Caco-2 (cell line): ENCODE measurements around the gene RASGRF1. TPM values are rescaled to one million over a fixed set of nuclear protein-coding genes. Genes with fewer than 3 reads are reported as not detected.

Experiments
- BruUV-seq: library from RNA; stranded (reverse); fragments of 400-500 nt; replicated peaks from 2 replicates; lab custom pipeline; 2021; lab: Mats Ljungman, UMichigan
- CTCF ChIA-PET: fragments of 300-600 bp; sonication (Branson Sonifier 250); formaldehyde crosslinking; loops from one replicate; lab custom pipeline; 2022; ENCODE audit warnings: antibody characterized with exemption; lab: Charles Lee
- POLR2A ChIA-PET: fragments of 300-600 bp; sonication (Branson Sonifier 250); formaldehyde crosslinking; loops from one replicate; lab custom pipeline; 2022; ENCODE audit warnings: antibody characterized with exemption; lab: Charles Lee
- DNase-seq, 2 experiments: peaks; one replicate each; pipeline versions ENCODE4 v3.0.0 to v3.0.0-alpha.2; 2020 to 2022
- H3K27me3 ChIP-seq: replicated peaks from 2 replicates; pipeline ENCODE4 v1.6.0; 2011; ENCODE audit warnings: low read length; ENCODE audit not compliant: control insufficient read depth, insufficient read depth
- H3K36me3 ChIP-seq: 2 replicates; pipeline ENCODE4 v1.5.1; 2011; ENCODE audit warnings: low read length; ENCODE audit not compliant: control insufficient read depth, insufficient read depth
- H3K4me1 ChIP-seq: fragments of 250-450 bp; sonication (Bioruptor Pico); 2 replicates; pipeline ENCODE4 v1.5.1; 2020; ENCODE audit warnings: mild to moderate bottlenecking
- H3K4me3 ChIP-seq: 2 replicates; pipeline ENCODE4 v1.5.1; 2011; ENCODE audit warnings: low read depth, mild to moderate bottlenecking, control low read depth, low read length
- H3K9me3 ChIP-seq: fragments of 250-450 bp; sonication (Bioruptor Pico); 2 replicates; pipeline ENCODE4 v1.5.1; 2020; ENCODE audit warnings: mild to moderate bottlenecking, moderate library complexity
- H3K27ac Mint-ChIP-seq: one replicate; pipeline ENCODE4 v1.8.0; 2022; ENCODE audit warnings: mixed read lengths; ENCODE audit not compliant: unreplicated experiment
- H3K27me3 Mint-ChIP-seq: one replicate; pipeline ENCODE4 v1.8.0; 2022; ENCODE audit warnings: mixed read lengths; ENCODE audit not compliant: insufficient read depth, unreplicated experiment
- H3K36me3 Mint-ChIP-seq: one replicate; pipeline ENCODE4 v1.8.0; 2022; ENCODE audit warnings: mild to moderate bottlenecking, mixed read lengths; ENCODE audit not compliant: insufficient read depth, unreplicated experiment
- H3K4me1 Mint-ChIP-seq: one replicate; pipeline ENCODE4 v1.8.0; 2022; ENCODE audit warnings: low read depth, mixed read lengths; ENCODE audit not compliant: unreplicated experiment
- H3K4me3 Mint-ChIP-seq: one replicate; pipeline ENCODE4 v1.8.0; 2022; ENCODE audit warnings: mild to moderate bottlenecking, moderate library complexity, mixed read lengths; ENCODE audit not compliant: unreplicated experiment
- H3K9me3 Mint-ChIP-seq: one replicate; pipeline ENCODE4 v1.8.0; 2022; ENCODE audit warnings: mixed read lengths; ENCODE audit not compliant: unreplicated experiment
- intact Hi-C: fragments of 100-400 bp; cut with micrococcal nuclease; formaldehyde crosslinking; loops from one replicate; pipeline ENCODE4 v1.10.0; 2022; ENCODE audit not compliant: unreplicated experiment
- total RNA-seq: library from RNA; stranded (reverse); gene quantifications from 2 replicates; pipeline ENCODE4 v1.2.3, GENCODE V29; 2022
- TF ChIP-seq, protein P1 (sequence below), 2 experiments: fragments of 200-600 bp in 1 of 2; IDR thresholded peaks; 1 replicate in 1 of 2; 2 replicates in 1 of 2; pipeline versions ENCODE4 v1.5.1 to v1.8.0; 2011 to 2022; ENCODE audit warnings: antibody characterized with exemption in 1 of 2, control low read depth in 1 of 2, inconsistent platforms in 1 of 2, low read depth in 1 of 2, low read length in 1 of 2, mild to moderate bottlenecking in 1 of 2, moderate library complexity in 1 of 2; ENCODE audit not compliant: insufficient read depth in 1 of 2, severe bottlenecking in 1 of 2, unreplicated experiment in 1 of 2

Gene RASGRF1
- total RNA-seq, 1 experiment from 2014 or later: 0.57 TPM

DNA sequence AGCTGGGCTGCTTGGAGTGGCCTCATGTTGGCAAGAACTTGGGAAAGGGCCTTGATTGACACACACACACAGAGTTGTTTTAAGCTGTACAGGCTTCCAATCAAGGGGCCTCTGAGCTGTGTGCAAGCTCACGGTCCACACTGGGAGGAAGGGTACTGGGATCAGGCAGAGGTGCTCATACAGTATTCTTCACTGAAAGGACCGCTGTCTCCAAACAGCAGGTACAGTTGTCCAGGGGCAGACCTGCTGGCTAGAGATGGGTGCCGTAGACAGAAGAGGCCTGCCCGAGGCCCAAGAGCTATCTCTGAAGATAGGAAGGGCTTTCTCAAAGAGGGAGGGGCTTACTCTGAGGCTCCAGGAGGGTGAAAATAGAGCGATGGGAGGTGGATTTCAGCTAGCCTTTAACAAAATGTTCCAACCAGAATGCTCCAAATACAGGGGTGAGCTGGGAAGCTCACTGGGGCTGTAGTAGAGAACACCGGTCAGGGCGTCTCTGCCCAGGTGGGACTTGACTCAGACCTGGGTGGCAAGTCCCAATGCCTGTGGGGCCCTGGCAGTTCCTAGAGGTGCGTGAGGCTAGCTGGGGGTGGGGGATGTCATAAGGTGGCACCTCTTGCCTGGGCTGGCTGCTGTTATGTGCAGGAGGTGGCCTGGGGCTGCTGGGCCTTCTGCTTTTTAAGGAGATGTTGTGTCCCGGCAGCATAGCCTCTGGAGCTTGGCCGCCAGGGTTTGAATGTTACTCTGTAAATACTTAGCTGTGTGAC, 42.7 kb downstream of the RASGRF1 start:
- Histone ChIP-seq H3K36me3 (no peaks in the 10 kb centered on the region), H3K9me3 (no peaks in the 10 kb centered on the region), H3K4me3 (no peak overlapping the region), H3K27me3 (no peaks in the 10 kb centered on the region), H3K4me1 (no peaks in the 10 kb centered on the region)
- POLR2A ChIA-PET: interaction anchor here (0.6 kb wide), 1 partner anchor 91 kb away, joined by 3 read pairs; no protein-coding TSS in a partner anchor
- BruUV-seq: no TSS peak
- intact Hi-C loops: no loop called here
- DNase-seq: no peak
- peaks cover 2% of the 10 kb centered on the region for H3K27me3 Mint-ChIP-seq
- H3K4me3 Mint-ChIP-seq: no peak overlapping the region
- H3K9me3 Mint-ChIP-seq: no peaks in the 10 kb centered on the region
- TF ChIP-seq, protein P1, sequence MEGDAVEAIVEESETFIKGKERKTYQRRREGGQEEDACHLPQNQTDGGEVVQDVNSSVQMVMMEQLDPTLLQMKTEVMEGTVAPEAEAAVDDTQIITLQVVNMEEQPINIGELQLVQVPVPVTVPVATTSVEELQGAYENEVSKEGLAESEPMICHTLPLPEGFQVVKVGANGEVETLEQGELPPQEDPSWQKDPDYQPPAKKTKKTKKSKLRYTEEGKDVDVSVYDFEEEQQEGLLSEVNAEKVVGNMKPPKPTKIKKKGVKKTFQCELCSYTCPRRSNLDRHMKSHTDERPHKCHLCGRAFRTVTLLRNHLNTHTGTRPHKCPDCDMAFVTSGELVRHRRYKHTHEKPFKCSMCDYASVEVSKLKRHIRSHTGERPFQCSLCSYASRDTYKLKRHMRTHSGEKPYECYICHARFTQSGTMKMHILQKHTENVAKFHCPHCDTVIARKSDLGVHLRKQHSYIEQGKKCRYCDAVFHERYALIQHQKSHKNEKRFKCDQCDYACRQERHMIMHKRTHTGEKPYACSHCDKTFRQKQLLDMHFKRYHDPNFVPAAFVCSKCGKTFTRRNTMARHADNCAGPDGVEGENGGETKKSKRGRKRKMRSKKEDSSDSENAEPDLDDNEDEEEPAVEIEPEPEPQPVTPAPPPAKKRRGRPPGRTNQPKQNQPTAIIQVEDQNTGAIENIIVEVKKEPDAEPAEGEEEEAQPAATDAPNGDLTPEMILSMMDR (IDR thresholded peaks at IDR 0.05; ENCODE audit: insufficient read depth in 1 of 2, low read depth in 1 of 2, low read length in 1 of 2, severe bottlenecking in 1 of 2, unreplicated experiment in 1 of 2): no peak
- CTCF ChIA-PET: interaction anchor here (0.6 to 0.9 kb wide), 2 partner anchors 19 to 69 kb away, joined by 3 read pairs; no protein-coding TSS in a partner anchor
- no peaks in the 10 kb centered on the region for H3K4me1 Mint-ChIP-seq
- no peak overlapping the region for H3K27ac Mint-ChIP-seq
- H3K36me3 Mint-ChIP-seq: no peaks in the 10 kb centered on the region

DNA sequence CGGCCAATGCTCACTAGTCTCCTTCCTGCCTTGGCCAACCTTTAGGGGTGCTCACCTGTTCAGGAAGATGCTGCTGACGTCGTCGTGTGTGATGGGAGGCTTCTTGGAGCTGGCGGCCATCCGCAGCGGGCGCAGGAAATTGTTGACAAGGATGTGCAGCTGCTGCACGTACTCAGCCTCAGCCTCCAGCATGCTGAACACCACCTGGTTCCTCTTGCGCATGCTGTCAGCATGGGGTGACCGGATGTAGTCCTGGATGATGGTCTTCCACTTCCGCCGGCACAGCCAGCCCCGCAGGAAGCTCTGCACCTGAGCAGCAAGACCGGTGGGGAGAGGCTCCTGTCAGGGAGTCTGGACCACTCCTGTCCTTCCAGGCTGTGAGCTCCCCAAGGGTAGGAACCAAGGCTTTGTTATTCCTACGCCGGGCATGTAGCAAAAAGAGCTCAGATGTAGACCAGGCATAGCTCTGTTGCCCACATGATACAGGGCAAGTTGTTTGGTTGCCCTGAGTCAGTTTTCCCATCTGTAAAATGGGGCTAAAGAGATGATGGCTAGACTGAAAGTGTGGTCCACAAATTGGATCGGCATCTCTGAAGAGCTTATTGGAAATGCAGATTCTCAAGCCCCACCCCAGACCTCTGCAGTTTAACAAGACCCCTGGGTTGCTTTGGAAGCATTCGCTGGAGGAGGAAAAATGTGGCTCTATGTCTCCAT, 43.7 kb downstream of the RASGRF1 start:
- H3K4me3 ChIP-seq: no peak overlapping the region
- H3K4me1 ChIP-seq: no peaks in the 10 kb centered on the region
- ChIA-PET CTCF (no interaction called here), POLR2A (no interaction called here)
- TF ChIP-seq, protein P1 (IDR thresholded peaks at IDR 0.05; ENCODE audit: insufficient read depth in 1 of 2, low read depth in 1 of 2, low read length in 1 of 2, severe bottlenecking in 1 of 2, unreplicated experiment in 1 of 2): no peak
- H3K9me3 ChIP-seq: no peaks in the 10 kb centered on the region
- H3K36me3 ChIP-seq: no peaks in the 10 kb centered on the region
- H3K4me1 Mint-ChIP-seq: no peaks in the 10 kb centered on the region
- no peak overlapping the region for H3K27ac Mint-ChIP-seq
- no peak for DNase-seq
- H3K4me3 Mint-ChIP-seq: no peak overlapping the region
- H3K27me3 Mint-ChIP-seq: peaks cover 2% of the 10 kb centered on the region
- no peaks in the 10 kb centered on the region for H3K36me3 Mint-ChIP-seq
- no TSS peak for BruUV-seq
- H3K27me3 ChIP-seq: no peaks in the 10 kb centered on the region
- no peaks in the 10 kb centered on the region for H3K9me3 Mint-ChIP-seq
- intact Hi-C loops: no loop called here

DNA sequence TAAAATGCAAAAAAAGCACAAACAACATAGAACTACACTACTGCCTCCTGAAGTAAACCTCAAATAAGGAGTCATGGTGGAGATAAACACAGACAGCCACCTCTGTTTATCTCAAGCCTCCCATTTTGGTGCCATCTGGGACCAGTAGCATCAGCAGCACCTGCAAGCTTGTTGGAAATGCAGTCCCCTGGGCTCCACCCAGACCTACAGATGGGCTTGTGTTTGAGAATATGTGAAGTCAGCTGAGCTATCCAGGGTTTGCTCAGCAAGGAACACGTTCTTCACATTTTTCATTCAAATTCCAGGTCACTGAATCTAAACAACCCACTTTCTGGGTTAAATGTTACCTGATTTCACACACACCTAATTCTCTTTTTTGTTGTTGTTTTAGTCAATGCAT, 45.5 kb downstream of the RASGRF1 start:
- no peaks in the 10 kb centered on the region for H3K4me1 Mint-ChIP-seq
- ChIA-PET POLR2A (no interaction called here), CTCF (no interaction called here)
- Histone ChIP-seq H3K27me3 (no peaks in the 10 kb centered on the region), H3K36me3 (no peaks in the 10 kb centered on the region), H3K4me1 (no peaks in the 10 kb centered on the region), H3K9me3 (no peaks in the 10 kb centered on the region), H3K4me3 (no peak overlapping the region)
- TF ChIP-seq, protein P1 (IDR thresholded peaks at IDR 0.05; ENCODE audit: insufficient read depth in 1 of 2, low read depth in 1 of 2, low read length in 1 of 2, severe bottlenecking in 1 of 2, unreplicated experiment in 1 of 2): no peak
- peaks cover 2% of the 10 kb centered on the region for H3K27me3 Mint-ChIP-seq
- DNase-seq: no peak
- H3K36me3 Mint-ChIP-seq: no peaks in the 10 kb centered on the region
- no peak overlapping the region for H3K4me3 Mint-ChIP-seq
- H3K9me3 Mint-ChIP-seq: no peaks in the 10 kb centered on the region
- H3K27ac Mint-ChIP-seq: no peak overlapping the region
- no TSS peak for BruUV-seq
- intact Hi-C loops: no loop called here
